Measurements from ENCODE around the gene SRSF4.
"Not testable (repeated sequence)": the region's sequence is repeated elsewhere in the genome, so short reads cannot be mapped to it uniquely, and the experiment has no call there.

Gene SRSF4

DNA sequence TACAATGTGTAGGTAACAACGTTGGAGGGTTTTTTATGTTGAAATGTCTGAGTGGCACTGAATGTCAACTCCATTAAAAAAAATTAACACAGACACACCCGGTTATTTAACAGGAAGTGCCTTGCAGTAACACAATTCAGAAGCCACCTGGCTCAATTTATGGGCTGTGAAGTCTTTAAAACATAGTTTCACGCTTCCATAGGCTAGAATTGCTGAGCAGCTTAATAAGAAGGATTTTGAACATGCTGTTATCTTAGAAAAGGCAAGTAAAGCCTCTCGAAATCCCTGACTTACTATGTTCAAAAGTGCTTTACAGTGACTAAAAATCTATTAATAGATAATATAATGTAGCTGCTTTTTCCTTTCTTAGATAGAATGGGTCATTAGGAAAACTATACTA, 19.7 kb downstream of the SRSF4 start:
- no peaks in the 10 kb centered on the region for H3K9me3 Mint-ChIP-seq
- no peaks in the 10 kb centered on the region for H3K27me3 Mint-ChIP-seq (ENCODE audit: low read depth)
- H3K4me3 Mint-ChIP-seq, result no peak overlapping the region
- no peak overlapping the region for H3K27ac Mint-ChIP-seq
- H3K36me3 Mint-ChIP-seq (ENCODE audit: low read depth), result peaks cover 29% of the 10 kb centered on the region
- H3K4me1 Mint-ChIP-seq (ENCODE audit: low read depth), result peaks cover 36% of the 10 kb centered on the region

- Mint-ChIP-seq H3K27ac (no peak overlapping the region), H3K4me1 (ENCODE audit: low read depth) (peaks cover 22% of the 10 kb centered on the region)
These were observed 21.9 kb downstream of the SRSF4 start for GRCh38 chr1:29159773-29160172.

DNA sequence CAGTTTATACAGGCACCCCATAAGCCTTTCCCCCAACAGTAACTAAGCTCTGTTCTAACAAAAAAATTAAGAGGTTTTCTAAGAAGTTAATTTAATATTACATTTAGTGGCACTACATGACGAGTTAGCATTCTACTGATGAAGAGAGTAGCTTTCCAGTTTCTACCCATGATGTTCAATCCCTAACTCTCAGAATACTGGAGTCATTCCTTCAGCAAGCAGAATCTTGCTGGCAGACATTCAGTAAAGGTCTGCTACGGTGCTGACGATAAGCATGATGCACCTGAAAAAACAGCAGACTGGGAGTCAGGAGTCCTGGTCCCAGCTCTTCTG, 24.5 kb downstream of the SRSF4 start:
- H3K36me3 Mint-ChIP-seq (ENCODE audit: low read depth), result peaks cover 45% of the 10 kb centered on the region
- no peak overlapping the region for H3K4me3 Mint-ChIP-seq
- no peaks in the 10 kb centered on the region for H3K27me3 Mint-ChIP-seq (ENCODE audit: low read depth)
- no peak overlapping the region for H3K27ac Mint-ChIP-seq
- H3K4me1 Mint-ChIP-seq (ENCODE audit: low read depth), result peaks cover 9% of the 10 kb centered on the region
- H3K9me3 Mint-ChIP-seq, result no peaks in the 10 kb centered on the region

More at GRCh38 chr1:29159773-29160172, 21.9 kb downstream of the SRSF4 start:
- H3K27me3 Mint-ChIP-seq (ENCODE audit: low read depth), result no peaks in the 10 kb centered on the region
- H3K9me3 Mint-ChIP-seq, result no peaks in the 10 kb centered on the region
- H3K4me3 Mint-ChIP-seq, result no peak overlapping the region
- H3K36me3 Mint-ChIP-seq (ENCODE audit: low read depth), result peaks cover 33% of the 10 kb centered on the region

DNA sequence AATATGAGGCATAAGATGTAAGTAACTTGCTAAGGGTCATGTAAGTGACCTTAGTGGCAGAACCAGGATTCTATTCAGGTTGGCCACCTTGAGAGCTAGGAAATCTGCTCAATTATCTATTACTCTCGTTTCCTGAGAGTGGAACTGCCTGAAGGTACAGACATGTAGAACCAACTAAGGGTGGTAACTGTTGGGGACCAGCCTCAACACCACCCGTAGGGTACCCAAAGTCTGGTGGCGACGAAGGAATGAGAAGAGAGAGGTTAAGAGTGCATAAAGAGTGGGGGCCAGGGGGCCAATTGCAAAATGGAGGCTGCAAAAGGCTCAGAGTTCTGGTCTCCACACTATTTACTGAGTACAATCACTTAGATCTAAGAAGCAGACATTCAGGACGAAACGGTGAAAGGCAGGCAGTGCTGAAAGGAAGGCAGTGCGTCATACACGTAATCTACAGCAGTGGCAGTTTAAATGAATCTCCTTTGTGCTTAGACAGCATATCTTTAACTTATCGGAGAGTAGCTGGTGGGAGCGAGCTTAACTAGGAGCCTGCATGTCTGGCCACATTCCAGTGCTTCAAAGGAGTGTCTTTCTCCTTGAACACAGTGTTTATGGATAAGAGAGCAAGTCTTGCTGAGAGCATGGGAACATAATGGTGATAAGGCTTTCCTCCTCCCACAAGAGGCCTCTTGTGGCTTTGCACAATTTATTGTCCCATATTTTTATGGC, 25.0 kb downstream of the SRSF4 start:
- no peaks in the 10 kb centered on the region for H3K27me3 Mint-ChIP-seq (ENCODE audit: low read depth)
- H3K27ac Mint-ChIP-seq, result no peak overlapping the region
- H3K36me3 Mint-ChIP-seq (ENCODE audit: low read depth), result peaks cover 49% of the 10 kb centered on the region
- no peak overlapping the region for H3K4me3 Mint-ChIP-seq
- peaks cover 9% of the 10 kb centered on the region for H3K4me1 Mint-ChIP-seq (ENCODE audit: low read depth)
- no peaks in the 10 kb centered on the region for H3K9me3 Mint-ChIP-seq

DNA sequence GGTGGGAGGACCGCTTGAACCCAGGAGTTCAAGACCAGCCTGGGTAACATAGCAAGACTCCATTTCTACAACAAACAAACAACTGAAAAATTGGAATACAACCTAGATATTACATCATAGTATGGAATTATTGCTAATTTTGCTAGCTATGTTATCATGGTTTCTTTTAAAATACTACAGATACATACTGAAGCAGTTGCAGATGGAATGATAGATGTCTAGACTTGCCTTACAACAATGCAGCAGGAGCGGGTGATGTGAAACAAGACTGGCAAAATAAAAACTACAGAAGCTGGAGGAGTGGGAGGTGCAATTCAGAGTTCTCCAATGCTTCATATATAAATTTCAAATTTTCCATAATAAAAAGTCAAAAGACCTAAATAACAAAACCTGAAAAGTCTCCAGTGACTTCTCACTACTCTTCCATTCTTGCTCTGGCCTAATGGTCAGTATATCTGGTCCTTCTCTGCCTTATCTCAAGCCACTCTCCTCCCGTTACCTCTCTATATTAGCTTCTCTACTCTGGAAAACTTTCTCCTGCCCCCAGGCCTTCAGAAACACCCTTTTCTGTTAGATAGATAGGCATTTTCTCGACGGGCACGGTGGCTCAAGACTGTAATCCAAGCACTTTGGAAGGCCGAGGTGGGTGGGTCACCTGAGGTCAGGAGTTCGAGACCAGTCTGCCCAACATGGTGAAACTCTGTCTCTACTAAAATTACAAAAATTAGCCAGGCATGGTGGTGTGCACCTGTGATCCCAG, 29.5 kb downstream of the SRSF4 start:
- H3K27ac Mint-ChIP-seq, result no peak overlapping the region
- no peaks in the 10 kb centered on the region for H3K27me3 Mint-ChIP-seq (ENCODE audit: low read depth)
- H3K36me3 Mint-ChIP-seq (ENCODE audit: low read depth), result peaks cover 68% of the 10 kb centered on the region
- H3K4me1 Mint-ChIP-seq (ENCODE audit: low read depth), result peaks cover 7% of the 10 kb centered on the region
- H3K4me3 Mint-ChIP-seq, result no peak overlapping the region
- no peaks in the 10 kb centered on the region for H3K9me3 Mint-ChIP-seq

GRCh38 chr1:29150346-29150745, 31.4 kb downstream of the SRSF4 start:
- not testable (repeated sequence) for H3K27me3 Mint-ChIP-seq (ENCODE audit: low read depth); H3K9me3 Mint-ChIP-seq; H3K4me1 Mint-ChIP-seq (ENCODE audit: low read depth); H3K4me3 Mint-ChIP-seq; H3K27ac Mint-ChIP-seq
- peaks cover 74% of the 10 kb centered on the region for H3K36me3 Mint-ChIP-seq (ENCODE audit: low read depth)

GRCh38 chr1:29148656-29149491, 32.8 kb downstream of the SRSF4 start:
- no peaks in the 10 kb centered on the region for H3K27me3 Mint-ChIP-seq (ENCODE audit: low read depth)
- H3K4me3 Mint-ChIP-seq, result no peak overlapping the region
- no peaks in the 10 kb centered on the region for H3K9me3 Mint-ChIP-seq
- peaks cover 2% of the 10 kb centered on the region for H3K4me1 Mint-ChIP-seq (ENCODE audit: low read depth)
- H3K36me3 Mint-ChIP-seq (ENCODE audit: low read depth), result peaks cover 68% of the 10 kb centered on the region
- no peak overlapping the region for H3K27ac Mint-ChIP-seq

DNA sequence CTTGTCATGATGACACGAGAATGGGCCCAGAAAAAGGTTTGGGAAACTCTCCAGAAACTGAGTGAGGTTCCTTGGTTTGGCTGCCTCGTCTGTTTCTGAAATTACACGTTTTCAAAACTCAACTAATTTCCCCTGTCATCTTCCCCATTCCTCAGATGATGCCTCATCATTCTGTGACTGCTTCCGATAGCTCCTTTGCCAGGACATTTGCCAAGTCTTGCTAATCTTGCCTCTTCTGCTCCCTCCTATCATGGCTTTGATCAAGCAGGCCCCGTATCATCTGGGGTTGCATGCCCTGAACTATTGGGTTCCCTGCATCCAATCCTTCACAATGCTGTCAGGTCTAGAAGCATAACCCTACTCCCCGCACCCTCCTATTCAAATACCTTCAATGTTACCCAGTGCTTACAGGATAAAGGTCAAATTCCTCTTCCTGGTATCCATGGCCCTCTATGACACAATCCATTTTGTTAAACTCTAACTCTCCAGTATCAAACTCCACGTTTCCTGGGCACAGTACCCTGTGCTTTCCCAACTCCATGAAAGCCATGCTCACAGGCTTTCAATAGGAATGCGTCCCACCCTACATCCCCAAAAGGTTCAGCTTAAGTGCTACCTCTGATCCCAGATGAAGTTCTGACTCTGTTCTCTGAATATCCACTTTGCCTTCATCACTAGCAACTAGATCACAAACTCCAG, 35.8 kb downstream of the SRSF4 start:
- Mint-ChIP-seq H3K27me3 (ENCODE audit: low read depth) (no peaks in the 10 kb centered on the region), H3K36me3 (ENCODE audit: low read depth) (peaks cover 56% of the 10 kb centered on the region), H3K4me3 (no peak overlapping the region), H3K4me1 (ENCODE audit: low read depth) (peaks cover 2% of the 10 kb centered on the region), H3K27ac (no peak overlapping the region), H3K9me3 (no peaks in the 10 kb centered on the region)

DNA sequence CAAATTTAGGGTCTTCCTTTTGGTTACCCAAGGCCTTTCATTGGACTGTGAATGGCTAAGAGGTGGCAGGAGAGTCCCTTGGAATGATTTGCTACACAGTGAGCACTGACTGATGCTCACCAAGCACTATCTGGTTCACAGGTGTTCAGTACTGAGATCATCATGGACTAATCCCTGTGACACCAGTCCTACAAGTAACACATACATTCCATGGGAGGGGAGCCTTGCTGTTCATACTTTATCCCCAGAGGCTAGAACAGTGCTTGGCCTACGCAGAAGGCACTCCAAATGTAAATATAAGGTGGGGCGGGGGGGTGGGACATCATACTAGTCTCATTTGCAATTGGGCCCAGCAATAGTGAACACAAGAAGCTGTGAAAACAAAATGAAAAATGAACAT, 37.5 kb downstream of the SRSF4 start:
- Mint-ChIP-seq H3K9me3 (no peaks in the 10 kb centered on the region), H3K4me3 (no peak overlapping the region), H3K27ac (no peak overlapping the region), H3K27me3 (ENCODE audit: low read depth) (no peaks in the 10 kb centered on the region), H3K36me3 (ENCODE audit: low read depth) (peaks cover 45% of the 10 kb centered on the region), H3K4me1 (ENCODE audit: low read depth) (peaks cover 2% of the 10 kb centered on the region)

DNA sequence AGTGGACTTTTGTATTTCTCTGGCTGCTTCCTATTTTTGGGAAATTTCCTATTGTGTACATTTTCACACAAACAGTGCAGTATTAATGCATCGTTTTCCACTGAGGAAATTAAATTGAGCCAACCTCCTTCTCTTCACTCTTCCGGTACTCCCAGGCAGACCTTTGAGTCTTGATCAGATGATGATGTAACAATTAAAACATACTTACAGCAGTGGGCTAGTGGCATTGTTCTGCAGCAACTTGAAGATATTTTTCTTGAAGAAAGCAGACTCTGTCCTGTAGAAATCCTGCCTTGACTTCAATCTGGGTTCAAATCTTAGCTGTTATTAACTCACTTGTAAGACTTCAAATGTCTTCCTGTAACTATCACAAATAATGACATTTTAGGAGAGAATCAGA, 39.0 kb downstream of the SRSF4 start:
- Mint-ChIP-seq H3K9me3 (no peaks in the 10 kb centered on the region), H3K4me1 (ENCODE audit: low read depth) (no peaks in the 10 kb centered on the region), H3K27ac (peak overlapping the region; percentile 19), H3K27me3 (ENCODE audit: low read depth) (no peaks in the 10 kb centered on the region), H3K36me3 (ENCODE audit: low read depth) (peaks cover 31% of the 10 kb centered on the region), H3K4me3 (no peak overlapping the region)

DNA sequence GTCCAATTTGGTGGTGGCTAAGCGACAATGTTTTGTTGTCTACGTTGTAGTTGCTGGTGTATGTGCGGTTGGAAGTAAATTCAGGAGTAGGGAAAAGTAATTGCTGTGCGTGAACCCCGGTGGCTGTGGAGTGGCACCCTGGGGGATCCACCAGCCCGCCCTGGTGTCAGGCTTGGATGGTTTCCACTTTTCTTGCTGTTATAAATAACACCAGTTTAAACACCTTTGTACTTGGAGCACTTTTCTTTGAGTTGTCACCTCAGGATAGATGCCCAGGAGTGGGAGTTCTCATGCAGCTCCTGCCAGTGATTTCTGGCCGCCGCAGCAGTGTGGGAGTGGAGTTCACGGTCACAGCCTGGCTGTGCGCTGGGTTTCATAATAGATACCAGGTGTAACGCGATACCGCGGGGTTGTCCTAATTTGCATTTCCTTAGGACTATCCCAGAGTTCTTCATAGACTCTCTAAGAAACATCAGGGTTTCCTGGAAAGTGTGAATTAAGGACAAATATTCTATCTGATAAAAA, 45.2 kb downstream of the SRSF4 start:
- H3K4me3 Mint-ChIP-seq, result no peak overlapping the region
- no peaks in the 10 kb centered on the region for H3K9me3 Mint-ChIP-seq
- peaks cover 4% of the 10 kb centered on the region for H3K4me1 Mint-ChIP-seq (ENCODE audit: low read depth)
- no peaks in the 10 kb centered on the region for H3K36me3 Mint-ChIP-seq (ENCODE audit: low read depth)
- H3K27me3 Mint-ChIP-seq (ENCODE audit: low read depth), result peaks cover 15% of the 10 kb centered on the region
- H3K27ac Mint-ChIP-seq, result no peak overlapping the region

- Mint-ChIP-seq H3K27ac (no peak overlapping the region), H3K36me3 (ENCODE audit: low read depth) (no peaks in the 10 kb centered on the region), H3K4me1 (ENCODE audit: low read depth) (peaks cover 4% of the 10 kb centered on the region), H3K27me3 (ENCODE audit: low read depth) (peaks cover 20% of the 10 kb centered on the region), H3K4me3 (no peak overlapping the region), H3K9me3 (no peaks in the 10 kb centered on the region)
These were observed 47.0 kb downstream of the SRSF4 start for GRCh38 chr1:29134695-29135028.

- Mint-ChIP-seq H3K9me3 (no peaks in the 10 kb centered on the region), H3K27ac (no peak overlapping the region), H3K4me3 (no peak overlapping the region), H3K4me1 (ENCODE audit: low read depth) (peaks cover 4% of the 10 kb centered on the region), H3K36me3 (ENCODE audit: low read depth) (no peaks in the 10 kb centered on the region), H3K27me3 (ENCODE audit: low read depth) (peaks cover 23% of the 10 kb centered on the region)
These were observed 47.6 kb downstream of the SRSF4 start for GRCh38 chr1:29133861-29134694.

All from T-helper 1 cell treated with Interleukin-12 subunit alpha and Interleukin-12 subunit beta and Interleukin-4 antibody, amounts not matched to agents 30 μg/mL and 1 μg/mL, for 36 hours (primary cell).